ENCODE measurements around the gene EOGT. TPM values are rescaled to one million over a fixed set of nuclear protein-coding genes. Genes with fewer than 3 reads are reported as not detected.

Gene EOGT
- total RNA-seq, 1 experiment from 2014 or later = 20.1 TPM

DNA sequence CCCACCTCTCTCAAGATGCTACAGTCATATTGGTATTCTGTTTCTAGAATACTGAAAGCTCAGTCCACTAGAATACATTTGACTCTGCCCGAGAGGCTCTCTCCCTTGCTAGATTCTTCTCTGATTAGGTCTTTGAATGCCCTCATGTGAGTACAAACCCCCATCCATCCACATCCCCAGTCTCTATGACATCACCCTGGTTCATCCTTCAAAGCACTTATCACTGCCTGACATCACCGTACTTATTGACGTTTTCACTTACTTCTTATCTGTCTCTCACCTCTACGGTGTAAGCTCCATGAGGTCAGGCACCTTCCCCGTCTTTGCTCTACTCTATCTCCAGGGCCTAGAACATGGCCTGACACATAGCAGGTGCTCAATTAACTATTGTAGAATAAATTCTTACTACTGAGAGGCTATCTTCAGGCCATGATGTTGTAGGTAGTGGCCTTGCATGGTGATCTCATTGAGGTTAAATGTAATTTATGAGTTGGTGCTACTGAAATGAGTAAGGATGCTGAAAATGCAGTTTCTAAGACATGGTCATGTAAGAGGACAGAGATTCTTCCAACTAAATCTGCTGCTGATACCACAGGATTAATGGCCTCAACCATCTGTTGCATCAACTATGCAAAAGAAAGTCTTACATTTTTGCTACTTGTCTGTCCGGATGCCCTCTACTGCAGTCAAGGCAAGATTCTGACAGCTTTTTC, 26.8 kb downstream of the EOGT start:
- BruUV-seq (replicated peaks) = no TSS peak
- H3K36me3 ChIP-seq (ENCODE audit: control insufficient read depth in 1 of 2, insufficient read depth in 2 of 2, low read length in 2 of 2) = peaks cover 13 to 21% of the 10 kb centered on the region in 2 experiments; a peak in 3 of 4 replicates
- H3K4me2 ChIP-seq (ENCODE audit: low read length) = no peak overlapping the region
- DNase-seq (ENCODE audit: low read depth, low spot score) = no peak
- no peaks in the 10 kb centered on the region for H3K9me3 ChIP-seq (ENCODE audit: control insufficient read depth in 1 of 2, insufficient read depth in 1 of 2, low read depth in 1 of 2, low read length in 2 of 2)
- H3K9me2 ChIP-seq (ENCODE audit: insufficient read depth) = no peaks in the 10 kb centered on the region
- H3K79me2 ChIP-seq (ENCODE audit: insufficient read depth, low read length) = no peaks in the 10 kb centered on the region
- intact Hi-C loops (cut with micrococcal nuclease) = no loop called here
- H3K27ac ChIP-seq (ENCODE audit: low read depth, low read length) = no peak overlapping the region
- RAD21 ChIA-PET (ENCODE audit: low non-redundant PET in 1 of 2, low total read pairs in 2 of 2, uncharacterized antibody in 2 of 2, unreplicated experiment in 2 of 2) = interaction anchor here in 1 of 2 experiments (0.7 kb wide), 1 partner anchor 44 kb away, joined by 5 read pairs; no protein-coding TSS in a partner anchor
- TF ChIP-seq POLR2AphosphoS5 (IDR thresholded peaks at IDR 0.05; ENCODE audit: low read depth, low read length) (no peak), JUND (IDR thresholded peaks at IDR 0.05) (no peak), CEBPB (IDR thresholded peaks at IDR 0.05; ENCODE audit: low read depth) (no peak), SP1 (IDR thresholded peaks at IDR 0.05; ENCODE audit: low read depth) (no peak), RAD21 (IDR thresholded peaks at IDR 0.05; ENCODE audit: low read depth) (no peak), REST (IDR thresholded peaks at IDR 0.05; ENCODE audit: low read depth) (no peak), ATF3 (IDR thresholded peaks at IDR 0.05) (no peak), FOSL1 (IDR thresholded peaks at IDR 0.05; ENCODE audit: low read depth) (no peak), ZFX (IDR thresholded peaks at IDR 0.05) (no peak), EGR1 (IDR thresholded peaks at IDR 0.05; ENCODE audit: low read depth) (no peak), TCF7L2 (IDR thresholded peaks at IDR 0.05; ENCODE audit: borderline replicate concordance, extremely low read depth, insufficient read depth, insufficient read length) (no peak), EZH2phosphoT487 (IDR thresholded peaks at IDR 0.05; ENCODE audit: borderline replicate concordance) (no peak), ELF1 (IDR thresholded peaks at IDR 0.05; ENCODE audit: borderline replicate concordance, low read depth) (no peak), EZH2 (IDR thresholded peaks at IDR 0.05) (no peak), ZNF274 (IDR thresholded peaks at IDR 0.05; ENCODE audit: low read depth, low read length) (no peak)
- TF ChIP-seq, protein P1, sequence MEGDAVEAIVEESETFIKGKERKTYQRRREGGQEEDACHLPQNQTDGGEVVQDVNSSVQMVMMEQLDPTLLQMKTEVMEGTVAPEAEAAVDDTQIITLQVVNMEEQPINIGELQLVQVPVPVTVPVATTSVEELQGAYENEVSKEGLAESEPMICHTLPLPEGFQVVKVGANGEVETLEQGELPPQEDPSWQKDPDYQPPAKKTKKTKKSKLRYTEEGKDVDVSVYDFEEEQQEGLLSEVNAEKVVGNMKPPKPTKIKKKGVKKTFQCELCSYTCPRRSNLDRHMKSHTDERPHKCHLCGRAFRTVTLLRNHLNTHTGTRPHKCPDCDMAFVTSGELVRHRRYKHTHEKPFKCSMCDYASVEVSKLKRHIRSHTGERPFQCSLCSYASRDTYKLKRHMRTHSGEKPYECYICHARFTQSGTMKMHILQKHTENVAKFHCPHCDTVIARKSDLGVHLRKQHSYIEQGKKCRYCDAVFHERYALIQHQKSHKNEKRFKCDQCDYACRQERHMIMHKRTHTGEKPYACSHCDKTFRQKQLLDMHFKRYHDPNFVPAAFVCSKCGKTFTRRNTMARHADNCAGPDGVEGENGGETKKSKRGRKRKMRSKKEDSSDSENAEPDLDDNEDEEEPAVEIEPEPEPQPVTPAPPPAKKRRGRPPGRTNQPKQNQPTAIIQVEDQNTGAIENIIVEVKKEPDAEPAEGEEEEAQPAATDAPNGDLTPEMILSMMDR (IDR thresholded peaks at IDR 0.05 in 2 of 3, conservative IDR thresholded peaks at IDR 0.05 in 1 of 3; ENCODE audit: borderline replicate concordance in 1 of 3, insufficient read depth in 1 of 3, low read depth in 2 of 3, low read length in 2 of 3) = no peak
- TF ChIP-seq, protein P2, sequence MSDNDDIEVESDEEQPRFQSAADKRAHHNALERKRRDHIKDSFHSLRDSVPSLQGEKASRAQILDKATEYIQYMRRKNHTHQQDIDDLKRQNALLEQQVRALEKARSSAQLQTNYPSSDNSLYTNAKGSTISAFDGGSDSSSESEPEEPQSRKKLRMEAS (IDR thresholded peaks at IDR 0.05) = no peak
- H3K9ac ChIP-seq (ENCODE audit: low read length) = no peak overlapping the region
- H3K4me3 ChIP-seq (replicated peaks in 1 of 2; ENCODE audit: low read depth in 1 of 2, low read length in 2 of 2) = no peak overlapping the region
- no peaks in the 10 kb centered on the region for H4K20me1 ChIP-seq (ENCODE audit: insufficient read depth)
- ATAC-seq = no peak
- H2AFZ ChIP-seq (ENCODE audit: low read depth, low read length, poor library complexity, severe bottlenecking) = no peak overlapping the region
- H3K27me3 ChIP-seq (ENCODE audit: insufficient read depth, low read length) = no peaks in the 10 kb centered on the region
- no peaks in the 10 kb centered on the region for H3K4me1 ChIP-seq (ENCODE audit: control insufficient read depth in 1 of 2, insufficient read depth in 2 of 2, low read length in 2 of 2)
- CTCF ChIA-PET = no interaction called here
- POLR2A ChIA-PET = no interaction called here

Data from HCT116 (cell line).